Activated T-cell treated with anti-CD3 and anti-CD28 coated beads, Interleukin-2, amount 50 U/mL, for 48 hours (primary cell): ENCODE results near the gene HMGA1.
"Not testable (repeated sequence)": the region's sequence is repeated elsewhere in the genome, so short reads cannot be mapped to it uniquely, and the experiment has no call there.

Experiments used
- DNase-seq, 2 experiments: peaks; one replicate each; pipeline ENCODE4 v3.0.0-alpha.2; 2020

The HMGA1 gene

DNA sequence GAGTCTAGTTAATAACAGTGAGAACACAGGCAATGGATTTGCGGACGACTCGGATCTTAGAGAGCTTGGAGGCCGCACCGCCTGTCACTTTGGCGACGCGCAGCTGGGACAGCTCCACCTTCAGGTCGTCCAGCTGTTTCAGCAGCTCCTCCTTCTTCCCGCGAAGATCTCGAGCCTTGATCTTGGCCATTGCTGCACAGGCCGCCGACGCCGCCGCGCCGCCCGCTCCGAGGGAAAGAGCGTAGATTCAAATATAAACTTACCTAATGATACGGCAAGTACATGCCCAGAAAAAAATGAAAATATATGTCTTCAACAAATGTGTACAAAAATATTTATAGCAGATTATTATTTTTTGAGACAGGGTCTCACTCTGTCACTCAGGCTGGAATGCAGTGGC lies 26.8 kb downstream of the HMGA1 start:
- DNase-seq = not testable (repeated sequence)

DNA sequence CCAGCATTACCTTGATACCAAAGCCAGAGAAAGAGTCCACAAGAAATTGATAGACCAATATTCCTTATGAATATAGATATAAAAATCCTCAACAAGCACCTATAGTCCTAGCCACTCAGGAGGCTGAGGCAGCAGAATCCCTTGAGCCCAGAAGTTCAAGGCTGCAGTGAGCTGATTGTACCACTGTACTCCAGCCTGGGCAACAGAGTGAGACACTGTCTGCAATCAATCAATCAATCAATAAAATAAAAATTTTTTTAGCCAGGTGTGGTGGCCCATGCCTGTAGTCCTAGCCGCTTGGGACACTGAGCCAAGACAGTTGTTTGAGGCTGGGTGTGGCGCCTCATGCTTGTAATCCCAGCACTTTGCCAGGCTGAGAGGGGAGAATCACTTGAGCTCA lies 31.1 kb downstream of the HMGA1 start:
- no peak for DNase-seq

DNA sequence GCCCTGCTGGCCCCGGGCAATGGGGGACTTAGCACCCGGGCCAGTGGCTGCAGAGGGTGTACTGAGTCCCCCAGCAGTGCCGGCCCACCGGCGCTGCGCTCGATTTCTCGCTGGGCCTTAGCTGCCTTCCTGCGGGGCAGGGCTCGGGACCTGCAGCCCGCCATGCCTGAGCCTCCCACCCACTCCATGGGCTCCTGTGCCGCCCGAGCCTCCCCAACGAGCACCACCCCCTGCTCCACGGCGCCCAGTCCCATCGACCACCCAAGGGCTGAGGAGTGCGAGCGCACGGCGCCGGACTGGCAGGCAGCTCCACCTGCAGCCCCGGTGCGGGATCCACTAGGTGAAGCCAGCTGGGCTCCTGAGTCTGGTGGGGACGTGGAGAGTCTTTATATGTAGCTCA lies 32.5 kb downstream of the HMGA1 start:
- DNase-seq = not testable (repeated sequence)

DNA sequence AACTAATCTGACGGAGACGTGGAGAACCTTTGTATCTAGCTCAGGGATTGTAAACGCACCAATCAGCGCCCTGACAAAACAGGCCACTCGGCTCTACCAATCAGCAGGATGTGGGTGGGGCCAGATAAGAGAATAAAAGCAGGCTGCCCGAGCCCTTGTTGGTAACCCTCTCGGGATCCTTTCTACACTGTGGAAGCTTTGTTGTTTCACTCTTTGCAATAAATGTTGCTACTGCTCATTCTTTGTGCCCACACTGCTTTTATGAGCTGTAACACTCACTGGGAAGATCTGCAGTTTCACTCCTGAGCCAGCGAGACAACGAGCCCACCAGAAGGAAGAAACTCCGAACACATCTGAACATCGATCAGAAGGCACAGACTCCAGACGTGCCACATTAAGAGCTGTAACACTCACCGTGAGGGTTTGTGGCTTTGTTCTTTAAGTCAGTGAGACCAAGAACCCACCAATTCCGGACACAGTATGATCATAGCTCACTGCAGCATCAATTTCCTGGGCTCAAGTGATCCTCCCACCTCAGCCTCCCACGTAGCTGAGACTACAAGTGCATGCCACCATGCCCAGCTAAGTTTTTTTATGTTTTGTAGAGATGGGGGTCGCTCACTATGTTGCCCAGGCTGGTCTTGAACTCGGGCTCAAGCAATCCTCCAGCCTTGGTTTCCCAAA lies 33.1 kb downstream of the HMGA1 start:
- DNase-seq = peak in 1 of 2 experiments; percentile 19

DNA sequence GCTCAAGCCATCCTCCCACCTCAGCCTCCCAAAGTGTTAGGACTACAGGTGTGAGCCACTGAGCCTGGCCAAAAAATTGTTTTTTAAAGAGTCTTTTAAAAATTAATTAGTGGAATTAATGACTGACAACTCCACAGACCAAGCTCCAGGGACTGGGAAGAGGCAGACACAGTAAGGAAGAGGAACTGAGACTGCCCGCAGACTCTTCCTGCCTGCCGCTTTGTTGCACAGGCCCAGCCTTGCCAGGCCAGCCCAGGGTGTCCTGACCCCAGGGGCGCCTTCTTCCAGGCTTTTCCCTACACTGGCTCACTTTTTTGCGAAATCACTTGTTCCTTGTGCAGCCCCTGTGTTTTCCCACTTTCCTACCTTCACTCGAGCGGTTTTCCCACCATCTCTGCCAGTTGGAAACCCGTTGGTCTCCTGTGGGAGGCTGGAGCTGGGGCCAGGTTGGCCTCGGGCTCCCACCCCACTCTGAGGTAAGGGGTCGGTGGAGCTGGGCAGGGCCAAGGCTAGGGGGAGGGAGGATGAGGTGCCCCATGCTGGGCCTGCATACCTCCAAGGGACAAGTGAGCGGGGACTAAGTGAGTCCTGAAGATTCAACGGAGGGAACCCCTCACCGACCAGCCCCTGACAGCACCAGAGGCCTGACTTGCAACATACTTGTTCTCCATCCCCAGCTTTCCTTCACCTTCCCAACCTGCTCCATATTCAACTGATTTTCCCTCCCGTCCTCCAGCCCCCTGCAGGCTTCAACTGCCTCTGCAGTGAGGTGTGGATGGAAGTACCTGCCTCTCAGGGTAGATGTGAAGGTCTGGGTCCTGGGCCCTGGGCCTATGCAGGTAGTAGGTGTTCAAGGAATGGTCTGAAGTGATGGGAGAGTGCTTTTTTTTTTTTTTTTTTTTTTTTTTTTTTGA lies 35.6 kb downstream of the HMGA1 start:
- no peak for DNase-seq

DNA sequence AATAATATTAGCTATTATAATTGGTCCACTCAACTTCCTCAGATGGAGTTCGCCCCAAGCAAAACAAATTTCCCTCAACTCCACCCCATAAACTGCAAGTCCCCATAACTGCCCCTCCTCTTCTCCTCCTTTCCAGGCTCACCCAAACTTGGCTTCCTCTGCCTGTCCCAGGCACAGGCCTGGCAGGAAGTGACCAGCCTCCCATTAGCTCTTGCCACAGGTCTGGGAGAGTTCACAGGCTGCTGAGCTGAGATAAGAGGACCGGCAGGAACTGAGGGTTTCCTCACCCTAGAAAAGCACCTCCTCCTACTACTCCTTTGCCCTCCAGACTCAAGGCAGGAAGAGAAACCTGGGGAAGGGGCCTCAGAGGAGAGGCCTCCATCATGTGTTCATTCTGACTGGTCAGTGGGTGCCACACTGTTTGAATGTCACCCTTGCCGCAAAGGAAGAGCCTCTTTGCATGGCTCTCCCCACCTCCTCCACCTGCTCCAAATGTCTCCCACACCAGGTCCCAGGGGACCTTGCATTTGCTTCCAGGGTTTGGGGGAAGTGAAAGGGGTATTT lies 36.7 kb downstream of the HMGA1 start:
- no peak for DNase-seq

DNA sequence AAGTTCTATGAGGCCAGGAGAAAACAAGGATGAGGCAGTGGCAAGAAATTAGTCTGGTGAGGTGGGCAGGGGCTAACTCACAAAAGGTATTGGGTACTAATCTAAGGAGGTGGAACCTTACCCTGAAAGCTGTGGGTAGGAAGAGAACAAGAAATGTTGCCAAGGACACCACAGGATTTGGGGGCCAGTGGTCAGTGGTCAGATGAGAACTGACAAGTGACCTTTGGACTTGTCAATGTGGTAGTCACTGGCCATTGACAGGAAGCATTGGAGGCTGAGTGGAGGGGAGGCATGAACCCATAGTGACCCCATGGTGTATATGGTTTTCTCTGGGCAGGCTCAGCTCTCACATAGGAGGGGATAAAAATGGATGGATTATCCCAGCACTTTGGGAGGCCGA lies 37.5 kb downstream of the HMGA1 start:
- no peak for DNase-seq

DNA sequence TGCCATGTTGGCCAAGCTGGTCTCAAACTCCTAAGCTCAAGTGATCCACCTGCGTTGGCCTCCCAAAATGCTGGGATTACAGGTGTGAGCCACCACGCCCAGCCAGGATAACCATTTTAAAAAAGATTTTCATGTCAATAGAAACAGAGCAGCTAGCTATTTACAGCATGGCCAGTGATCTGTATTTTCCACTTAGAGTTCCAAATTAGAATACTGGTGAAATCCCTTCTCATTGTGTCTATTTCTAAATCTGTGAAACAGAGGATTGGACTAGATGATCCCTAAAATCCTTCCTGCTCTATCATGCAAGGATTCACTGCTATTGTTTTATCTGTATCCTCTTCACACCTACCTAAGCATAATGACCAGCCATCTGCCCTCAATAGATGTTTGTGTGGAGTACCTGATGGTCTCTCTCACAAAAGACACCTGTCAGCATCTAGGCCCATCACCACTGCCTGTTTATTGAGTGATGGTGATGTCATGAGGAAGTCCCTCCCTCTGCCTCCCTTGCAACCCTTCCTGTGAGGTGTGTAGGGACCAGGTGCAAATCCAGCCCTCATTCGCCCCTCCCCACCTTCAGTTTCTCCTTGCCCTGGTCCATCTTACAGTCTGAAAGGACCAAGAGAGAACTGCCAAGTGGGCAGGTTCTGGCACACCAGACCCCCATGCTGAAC lies 38.6 kb downstream of the HMGA1 start:
- DNase-seq = no peak

DNA sequence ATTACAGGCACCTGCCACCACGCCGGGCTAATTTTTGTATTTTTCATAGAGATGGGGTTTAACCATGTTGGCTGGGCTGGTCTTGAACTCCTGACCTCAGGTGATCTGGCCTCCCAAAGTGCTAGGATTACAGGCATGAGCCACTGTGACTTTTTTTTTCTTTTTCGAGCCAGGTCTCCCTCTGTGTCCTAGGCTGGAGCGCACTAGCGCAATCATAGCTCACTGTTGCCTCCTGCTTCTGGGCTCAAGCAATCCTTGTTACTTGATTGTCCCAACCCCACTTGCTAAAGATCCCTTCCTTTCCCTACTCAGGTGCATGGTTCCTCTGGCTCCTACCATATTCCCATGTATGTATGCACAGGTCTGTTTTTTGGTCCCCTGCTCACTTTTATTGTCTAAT lies 39.5 kb downstream of the HMGA1 start:
- no peak for DNase-seq

DNA sequence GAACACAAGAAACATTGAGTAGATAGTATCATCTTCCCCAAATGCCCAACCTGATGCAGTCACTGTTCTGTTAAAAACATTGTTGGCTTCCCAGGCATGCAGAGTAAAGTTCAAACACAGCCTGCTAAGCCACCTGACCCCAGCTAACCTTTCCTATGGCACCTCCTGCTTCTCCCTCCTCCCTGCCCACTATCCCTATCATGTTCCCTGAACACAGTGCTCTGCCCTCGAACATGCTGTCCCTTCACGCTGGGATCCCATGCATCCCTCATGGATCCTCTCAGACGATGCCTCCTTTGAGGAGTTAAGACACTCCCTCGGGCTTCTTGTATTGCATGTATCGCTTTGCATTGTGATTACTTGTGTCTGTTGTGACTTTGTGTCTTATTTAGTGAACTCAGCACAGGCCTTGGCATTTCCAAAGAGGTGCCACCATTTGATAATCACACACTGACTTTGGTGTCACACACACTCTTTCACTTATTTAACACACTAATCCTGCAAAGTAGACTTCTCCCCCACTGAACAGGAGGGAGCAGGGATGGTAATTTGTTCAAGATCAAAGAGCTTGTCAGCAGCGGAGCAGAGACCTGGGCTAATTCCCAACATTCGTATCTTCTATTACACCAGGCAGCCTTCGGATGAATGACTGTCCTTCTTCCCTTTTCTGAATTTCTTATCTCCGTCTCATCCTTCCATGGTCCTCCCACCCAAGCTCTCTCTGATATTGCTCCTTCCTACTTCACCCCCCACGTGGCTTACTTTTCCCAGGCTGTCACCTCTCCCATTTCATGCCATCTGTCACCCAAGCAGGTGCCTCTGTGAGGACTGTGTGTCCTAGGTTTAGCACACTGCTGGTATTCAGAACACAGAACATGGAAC lies 40.4 kb downstream of the HMGA1 start:
- DNase-seq = no peak

DNA sequence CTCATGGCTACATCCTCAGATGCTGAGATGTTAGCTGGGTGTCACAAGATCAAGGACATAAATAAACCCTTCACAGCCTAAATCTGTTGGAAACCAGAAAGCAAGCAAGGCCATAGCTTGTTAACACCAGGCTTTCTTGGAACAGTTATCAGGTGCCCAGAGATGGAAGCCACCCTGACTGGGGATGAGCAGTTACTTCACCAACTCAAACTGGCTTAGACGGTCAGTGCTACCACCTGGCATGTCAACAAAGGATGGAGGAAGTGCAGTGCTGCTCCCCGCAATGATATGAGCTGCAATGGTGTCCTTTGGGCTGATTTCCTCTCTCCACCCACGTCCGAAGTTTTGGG lies 41.1 kb downstream of the HMGA1 start:
- no peak for DNase-seq

DNA sequence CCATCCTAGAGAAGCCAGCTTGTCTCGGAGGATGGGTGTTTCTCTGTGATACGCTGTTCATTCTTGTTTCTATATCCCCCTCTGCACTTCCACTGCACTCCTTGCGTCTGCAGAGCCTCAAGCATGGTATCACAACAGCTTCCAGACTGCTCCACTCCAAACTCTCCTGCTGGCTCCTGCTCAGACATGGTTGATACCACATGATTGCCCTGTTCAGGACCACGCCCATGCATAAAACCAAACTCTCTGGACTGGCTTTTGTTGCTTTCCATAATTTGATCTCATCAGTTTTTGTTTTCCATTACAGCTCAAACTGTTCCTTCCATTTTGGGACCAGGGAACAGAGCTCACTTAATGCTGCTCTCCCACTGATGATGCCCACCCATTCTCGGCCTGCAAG lies 42.2 kb downstream of the HMGA1 start:
- no peak for DNase-seq

DNA sequence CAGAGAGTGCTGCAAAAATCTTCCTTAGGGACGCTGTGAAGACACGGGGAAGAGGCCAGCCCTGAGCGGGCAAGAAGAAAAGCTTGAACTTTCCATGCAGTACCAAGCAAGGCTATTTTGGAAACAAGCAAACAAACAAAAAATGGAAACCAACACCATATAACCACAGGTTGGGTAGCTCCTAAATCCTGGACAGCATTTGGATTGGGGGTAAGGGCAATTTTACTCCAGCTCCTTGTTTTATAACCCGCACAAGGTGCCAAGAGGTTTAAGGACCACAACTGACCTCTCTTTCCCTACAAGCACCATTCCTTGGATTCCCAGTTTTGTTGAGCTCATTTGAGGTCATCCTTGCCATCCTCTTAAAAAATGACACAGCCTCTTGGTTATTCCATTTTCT lies 43.5 kb downstream of the HMGA1 start:
- no peak for DNase-seq

DNA sequence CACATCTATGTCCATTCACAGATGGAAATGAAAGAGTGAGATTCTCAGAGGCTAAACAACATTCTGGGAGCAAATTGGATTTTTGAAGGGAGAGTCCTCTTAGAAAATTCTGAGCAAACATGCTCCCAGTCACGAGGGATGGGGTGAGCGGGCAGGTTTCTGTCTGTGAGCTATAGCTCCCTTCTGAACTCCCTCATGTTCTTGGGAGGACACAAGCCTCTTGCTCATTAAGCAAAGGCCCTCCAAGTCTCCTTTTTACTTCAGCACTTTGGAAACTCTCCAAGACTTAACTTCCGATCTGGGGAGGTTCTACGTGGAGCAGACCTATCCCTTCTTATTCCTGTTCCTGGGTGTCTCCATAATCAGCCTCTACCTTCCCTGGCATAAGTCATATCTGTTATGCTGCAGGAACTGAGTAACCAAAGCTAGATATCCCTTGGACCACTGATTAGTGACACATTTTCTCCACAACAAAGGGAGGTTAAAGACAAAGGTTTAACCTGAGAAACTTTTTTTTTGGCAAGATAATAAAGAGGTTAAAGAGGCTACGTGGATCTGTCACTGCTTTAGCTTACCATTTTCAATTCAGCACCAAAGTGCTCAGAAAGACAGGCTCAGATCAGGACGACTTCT lies 45.1 kb downstream of the HMGA1 start:
- DNase-seq = no peak

DNA sequence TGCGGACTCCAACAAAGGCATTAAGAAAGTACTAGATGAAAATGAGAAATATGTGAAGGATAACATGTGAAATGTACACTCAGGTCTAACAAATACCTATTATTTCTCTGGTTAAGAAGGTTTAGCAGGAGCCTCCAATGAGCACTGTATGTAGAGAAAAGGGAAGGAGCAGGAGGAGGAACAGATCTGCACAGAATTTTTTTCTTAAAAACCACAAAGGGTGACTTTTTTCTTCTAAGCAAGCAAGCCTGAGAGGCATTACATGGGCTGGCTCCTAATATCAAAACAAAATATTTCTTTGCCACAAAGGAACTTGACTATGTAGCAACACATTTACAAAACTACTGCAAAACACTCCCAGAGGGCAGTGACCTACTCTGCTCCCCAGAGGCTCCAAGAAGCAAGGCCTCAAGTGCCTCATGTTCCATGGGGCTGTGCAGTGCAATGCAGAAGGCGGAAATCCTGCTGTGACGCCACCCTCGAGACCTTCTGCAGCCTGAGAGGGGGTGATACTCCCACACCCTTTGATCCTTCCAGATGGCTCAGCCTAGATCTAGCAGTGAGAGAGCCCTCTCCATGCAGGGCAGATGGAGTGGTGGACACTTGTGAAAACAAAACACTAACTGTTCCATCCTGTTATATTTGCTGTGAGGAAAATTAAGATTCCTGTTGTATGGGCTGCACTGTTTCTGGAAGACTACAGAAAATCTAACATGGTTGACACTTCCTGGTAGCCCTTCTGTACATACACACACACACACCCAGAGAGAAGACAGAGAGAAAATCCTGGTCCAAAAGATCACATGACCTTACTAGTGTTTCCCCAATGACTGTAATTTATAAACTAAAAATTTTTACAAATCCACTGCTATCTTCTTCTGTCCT lies 48.1 kb downstream of the HMGA1 start:
- DNase-seq = no peak

DNA sequence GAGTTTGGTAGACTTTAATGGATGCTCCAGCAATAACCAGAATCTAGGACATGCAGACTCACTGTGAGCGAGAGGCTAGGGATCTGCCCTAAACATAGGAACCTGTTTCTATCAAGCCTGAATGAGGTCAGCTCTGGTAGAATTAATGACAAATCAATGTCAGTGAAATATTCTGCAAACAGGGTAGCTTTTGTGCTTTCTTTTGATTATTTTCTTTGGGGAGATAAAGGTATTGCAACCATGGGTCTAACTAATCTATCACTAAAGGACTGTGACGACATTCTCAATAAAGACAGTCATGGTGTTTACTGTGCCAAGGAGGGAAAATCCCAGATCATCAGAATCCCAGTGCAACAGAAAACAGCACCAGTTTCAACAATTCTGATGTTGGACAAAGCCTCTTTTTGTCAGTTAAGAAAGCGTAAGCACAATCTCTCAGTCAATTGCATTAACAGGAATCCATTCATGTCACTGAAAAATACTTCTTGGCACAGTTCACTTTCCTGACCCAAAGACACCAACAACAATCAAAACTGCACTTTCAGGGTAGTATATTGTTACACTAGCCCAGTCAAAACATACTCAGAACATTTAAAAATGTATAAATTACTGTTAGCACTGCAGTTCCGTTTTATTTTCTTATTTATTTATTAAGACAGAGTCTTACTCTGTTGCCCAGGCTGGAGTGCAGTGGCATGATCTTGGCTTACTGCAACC lies 48.9 kb downstream of the HMGA1 start:
- no peak for DNase-seq

DNA sequence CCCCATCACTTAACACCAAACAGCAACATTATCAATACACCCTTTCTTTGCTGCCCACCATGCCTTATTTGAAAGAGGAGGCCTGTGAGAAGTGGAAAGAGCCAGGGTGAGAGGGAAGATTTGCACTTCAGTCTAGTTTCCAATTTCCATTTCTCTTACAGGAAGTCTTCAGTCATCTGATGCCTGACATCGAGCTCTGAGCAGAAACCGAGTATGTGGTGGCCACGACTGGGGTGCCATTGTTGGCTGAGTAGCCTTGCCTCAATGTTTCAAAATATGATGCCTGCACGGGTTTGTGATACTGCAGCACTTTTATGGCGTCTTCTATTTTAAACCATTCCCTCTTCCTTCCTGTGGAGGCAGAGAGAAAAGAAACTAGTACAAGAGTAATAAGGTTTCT lies 51.9 kb downstream of the HMGA1 start:
- DNase-seq = no peak

DNA sequence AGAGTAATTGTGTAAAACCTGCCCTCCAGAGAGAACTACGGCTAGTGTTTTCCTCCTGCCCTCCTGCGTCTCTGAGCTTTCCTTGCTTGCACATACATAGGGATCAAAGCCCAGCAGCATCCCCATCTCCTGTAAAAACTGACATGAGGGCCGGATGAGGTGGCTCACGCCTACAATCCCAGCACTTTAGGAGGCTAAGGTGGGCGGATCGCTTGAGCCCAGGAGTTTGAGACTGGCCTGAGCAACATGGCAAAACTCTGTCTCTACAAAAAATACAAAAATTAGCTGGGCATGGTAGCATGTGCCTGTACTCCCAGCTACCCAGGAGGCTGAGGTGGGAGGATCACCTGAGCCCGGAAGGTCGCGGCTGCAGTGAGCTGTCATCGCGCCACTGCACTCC lies 52.5 kb downstream of the HMGA1 start:
- DNase-seq = no peak

DNA sequence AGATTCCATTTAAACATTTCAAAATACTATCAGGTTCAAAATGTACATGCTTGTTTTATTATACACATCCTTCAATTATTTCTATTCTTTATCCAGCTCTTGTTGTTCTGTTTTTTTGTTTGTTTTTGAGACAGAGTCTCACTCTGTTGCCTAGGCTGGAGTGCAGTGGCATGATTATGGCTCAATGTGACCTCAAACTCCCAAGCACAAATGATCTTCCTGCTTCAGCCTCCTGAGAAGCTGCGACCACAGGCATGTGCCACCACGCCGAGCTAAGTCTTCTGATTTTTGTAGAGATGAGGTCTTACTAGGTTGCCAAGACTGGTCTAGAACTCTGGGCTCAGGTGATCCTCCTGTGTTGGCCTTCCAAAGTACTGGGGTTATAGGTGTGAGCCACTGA lies 56.3 kb downstream of the HMGA1 start:
- DNase-seq = no peak

DNA sequence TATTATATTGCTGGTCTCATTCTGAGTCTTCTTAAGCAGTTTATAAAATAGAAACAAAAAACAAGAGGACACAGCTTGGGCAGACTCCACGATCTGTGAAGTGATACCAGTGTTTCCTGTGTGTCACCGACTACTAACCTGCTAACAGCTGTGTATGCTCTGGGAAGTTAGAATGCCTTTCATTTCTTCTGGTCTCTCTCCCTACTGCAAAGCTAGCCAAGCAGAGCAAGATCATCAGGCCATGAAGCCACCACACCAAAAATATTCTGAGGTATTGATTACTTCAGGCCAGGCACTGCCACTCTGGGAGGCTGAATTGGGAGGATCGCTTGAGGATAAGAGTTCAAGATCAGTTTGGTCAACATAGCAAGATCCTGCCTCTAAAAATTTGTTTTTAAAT lies 59.0 kb downstream of the HMGA1 start:
- DNase-seq = no peak
